K562 (cell line): ENCODE results near the gene CREB3L2. TPM values are rescaled to one million over a fixed set of nuclear protein-coding genes. Genes with fewer than 3 reads are reported as not detected.
A peak's percentile ranks its signal among the peaks of the same experiment; 100 is the strongest.

Experiments
- CEBPG ChIP-seq, 3 experiments: fragments of 200-800 bp in 1 of 3; sonication (Bioruptor generic) in 1 of 3; sonication (generic) in 1 of 3; formaldehyde crosslinking in 1 of 3; IDR thresholded peaks in 2 of 3; conservative IDR thresholded peaks in 1 of 3; 2 replicates each; pipeline versions ENCODE4 v1.6.1 to v1.8.0; 2016 to 2022; ENCODE audit warnings: missing compliant biosample characterization in 2 of 3, missing genetic modification characterization in 2 of 3, mild to moderate bottlenecking in 1 of 3, missing genetic modification reagents in 1 of 3
- HBP1 ChIP-seq: fragments of 450-650 bp; formaldehyde crosslinking; IDR thresholded peaks from 2 replicates; pipeline ENCODE4 v1.4.0; 2022; ENCODE audit warnings: missing genetic modification characterization
- MYC ChIP-seq, 2 experiments: fragments of 250-450 bp in 1 of 2; sonication (Bioruptor Pico) in 1 of 2; IDR thresholded peaks; 2 replicates each; pipeline versions ENCODE4 v1.5.1 to v1.6.1; 2012 to 2021; ENCODE audit warnings: low read depth in 2 of 2, borderline replicate concordance in 1 of 2, improper control_type of control experiment in 1 of 2, low read length in 1 of 2, mild to moderate bottlenecking in 1 of 2, moderate library complexity in 1 of 2
- PTRF ChIP-seq: fragments of 450-650 bp; IDR thresholded peaks from 2 replicates; pipeline ENCODE4 v1.6.1; 2016; ENCODE audit warnings: mild to moderate bottlenecking, missing genetic modification characterization, missing compliant biosample characterization
- RB1 ChIP-seq: fragments of 450-650 bp; IDR thresholded peaks from 2 replicates; pipeline ENCODE4 v1.6.1; 2017; ENCODE audit warnings: low read depth, mild to moderate bottlenecking
- RFX1 ChIP-seq: fragments of 450-650 bp; IDR thresholded peaks from 2 replicates; pipeline ENCODE4 v1.6.1; 2016; ENCODE audit warnings: mild to moderate bottlenecking, moderate library complexity
- SIRT6 ChIP-seq: IDR thresholded peaks from one replicate; pipeline ENCODE4 v1.6.1; 2012; ENCODE audit warnings: low read depth, mild to moderate bottlenecking, control low read depth, inconsistent platforms, low read length, moderate library complexity
- TAF9B ChIP-seq: fragments of 450-650 bp; IDR thresholded peaks from 2 replicates; pipeline ENCODE4 v1.6.1; 2018; ENCODE audit warnings: mild to moderate bottlenecking; ENCODE audit not compliant: partially characterized antibody
- ZKSCAN1 ChIP-seq: fragments of 150-350 bp; IDR thresholded peaks from 2 replicates; pipeline ENCODE4 v1.6.1; 2016; ENCODE audit warnings: low read depth, low read length
- ZNF121 ChIP-seq: sonication (generic); formaldehyde crosslinking; conservative IDR thresholded peaks from 2 replicates; pipeline ENCODE4 v1.8.0; 2022; ENCODE audit warnings: missing genetic modification reagents
- ZNF124 ChIP-seq: sonication (generic); formaldehyde crosslinking; IDR thresholded peaks from 2 replicates; pipeline ENCODE4 v1.8.1; 2022; ENCODE audit warnings: missing genetic modification reagents
- ZNF24 ChIP-seq: fragments of 450-650 bp; IDR thresholded peaks from 2 replicates; pipeline ENCODE4 v1.6.1; 2016
- ZNF408 ChIP-seq: fragments of 250-450 bp; sonication (Bioruptor Pico); IDR thresholded peaks from 2 replicates; pipeline ENCODE4 v1.4.0; 2020; ENCODE audit warnings: low read depth, mild to moderate bottlenecking, moderate library complexity
- ZNF589 ChIP-seq: fragments of 200-800 bp; sonication (Bioruptor generic); IDR thresholded peaks from 2 replicates; pipeline ENCODE4 v1.6.1; 2016; ENCODE audit warnings: low read depth, missing genetic modification characterization, missing compliant biosample characterization
- ZNF707 ChIP-seq: fragments of 250-450 bp; sonication (Bioruptor Pico); conservative IDR thresholded peaks from 2 replicates; pipeline ENCODE4 v1.8.0; 2022; ENCODE audit warnings: inconsistent platforms, mild to moderate bottlenecking, moderate library complexity
- ZNF766 ChIP-seq: fragments of 200-800 bp; sonication (Bioruptor generic); conservative IDR thresholded peaks from 2 replicates; pipeline ENCODE4 v1.6.1; 2016; ENCODE audit warnings: missing genetic modification characterization, missing compliant biosample characterization
- ZNF780A ChIP-seq: fragments of 250-450 bp; sonication (Bioruptor Pico); IDR thresholded peaks from 2 replicates; pipeline ENCODE4 v1.5.0; 2021; ENCODE audit warnings: mild to moderate bottlenecking
- polyA plus RNA-seq, 8 experiments: library from polyadenylated mRNA; depleted of rRNA in 4 of 8; stranded (reverse) in 5 of 8; unstranded in 3 of 8; fragments of >200 nt; fragmentation: Nextera tagmentation in 2 of 8; fragmentation: Illumina TruSeq in 1 of 8; extraction: Ambion mirVana in 2 of 8; extraction: Trizol in 1 of 8; gene quantifications; 2 replicates each; pipeline versions ENCODE4 v1.2.1 to v1.2.3, GENCODE V29; 2011 to 2014; ENCODE audit warnings: inconsistent platforms in 1 of 8, missing spikeins in 1 of 8
- total RNA-seq, 7 experiments: library from RNA; depleted of rRNA in 6 of 7; stranded (reverse); fragments of >200 nt in 6 of 7; fragmentation: Illumina TruSeq in 2 of 7; extraction: Trizol in 2 of 7; gene quantifications; 2 replicates each; pipeline versions ENCODE4 v1.2.1 to v1.2.3, GENCODE V29; 2011 to 2021; ENCODE audit warnings: low replicate concordance in 1 of 7

CREB3L2 gene
- total and polyA plus RNA-seq, 9 of the 15 experiments (the other 6 are each of a cell fraction or from before 2014, with no cell fraction given), result 7.1 to 45.6 (median 15.8) TPM

GRCh38 chr7:137953665-137954470 lies 48.0 kb downstream of the CREB3L2 start (continued):
- no peak for TF ChIP-seq ZNF766 (CRISPR knock-in tag)
- TF ChIP-seq HBP1 (CRISPR knock-in tag), result no peak
- TF ChIP-seq ZNF24, result no peak
- TF ChIP-seq RB1, result no peak
- no peak for TF ChIP-seq ZNF589 (CRISPR knock-in tag)
- TF ChIP-seq ZKSCAN1, result no peak
- TF ChIP-seq CEBPG (CRISPR knock-in tag; IDR thresholded peaks at IDR 0.05), result no peak
- no peak for TF ChIP-seq CEBPG (tag; conservative IDR thresholded peaks at IDR 0.05 in 1 of 2, IDR thresholded peaks at IDR 0.05 in 1 of 2)
- no peak for TF ChIP-seq TAF9B
- TF ChIP-seq PTRF (tag), result no peak
- no peak for TF ChIP-seq SIRT6
- no peak for TF ChIP-seq ZNF408 (CRISPR knock-in tag)
- no peak for TF ChIP-seq MYC (IDR thresholded peaks at IDR 0.05; ENCODE audit: low read depth, low read length)
- no peak for TF ChIP-seq MYC (CRISPR knock-in tag; IDR thresholded peaks at IDR 0.05; ENCODE audit: borderline replicate concordance, low read depth)
- peak; percentile 76 for TF ChIP-seq RFX1
- TF ChIP-seq ZNF780A (CRISPR knock-in tag), result no peak
- TF ChIP-seq ZNF707 (CRISPR knock-in tag), result no peak
- no peak for TF ChIP-seq ZNF124 (CRISPR knock-in tag)
- TF ChIP-seq ZNF121, result no peak
